HepG2 (cell line): Measurements from ENCODE around the gene STAT4. TPM values are rescaled to one million over a fixed set of nuclear protein-coding genes. Genes with fewer than 3 reads are reported as not detected.
A peak's percentile ranks its signal among the peaks of the same experiment; 100 is the strongest.

Experiments
- ARID5B ChIP-seq: IDR thresholded peaks from 2 replicates; pipeline ENCODE4 v1.4.0; 2020; ENCODE audit warnings: mild to moderate bottlenecking, missing genetic modification reagents
- DNMT3B ChIP-seq: conservative IDR thresholded peaks from 2 replicates; pipeline ENCODE4 v1.6.1; 2016; ENCODE audit warnings: missing biosample characterization, control low read depth
- ISX ChIP-seq: sonication (generic); formaldehyde crosslinking; conservative IDR thresholded peaks from 2 replicates; pipeline ENCODE4 v1.5.0; 2020; ENCODE audit warnings: missing genetic modification reagents
- MBD4 ChIP-seq: IDR thresholded peaks from 2 replicates; pipeline ENCODE4 v1.6.1; 2012; ENCODE audit warnings: low read length, inconsistent platforms, borderline replicate concordance
- MBNL3 ChIP-seq: fragments of 250-450 bp; sonication (Bioruptor Pico); conservative IDR thresholded peaks from 2 replicates; pipeline ENCODE4 v1.8.0; 2022; ENCODE audit warnings: mild to moderate bottlenecking, inconsistent platforms
- PAX8 ChIP-seq: sonication (generic); formaldehyde crosslinking; IDR thresholded peaks from 2 replicates; pipeline ENCODE4 v1.8.0; 2022; ENCODE audit warnings: mild to moderate bottlenecking, missing genetic modification reagents, borderline replicate concordance
- RFX3 ChIP-seq: IDR thresholded peaks from 2 replicates; pipeline ENCODE4 v1.6.1; 2016; ENCODE audit warnings: missing biosample characterization, missing genetic modification reagents
- RFXANK ChIP-seq: IDR thresholded peaks from 2 replicates; pipeline ENCODE4 v1.6.1; 2016
- SNAPC5 ChIP-seq: sonication (generic); formaldehyde crosslinking; IDR thresholded peaks from 2 replicates; pipeline ENCODE4 v1.8.1; 2023; ENCODE audit warnings: mild to moderate bottlenecking, missing genetic modification reagents, borderline replicate concordance
- SPEN ChIP-seq: sonication (generic); formaldehyde crosslinking; IDR thresholded peaks from 2 replicates; pipeline ENCODE4 v1.5.1; 2020; ENCODE audit warnings: low read depth, mild to moderate bottlenecking, missing genetic modification reagents
- TBL1XR1 ChIP-seq: fragments of 150-350 bp; IDR thresholded peaks from 2 replicates; pipeline ENCODE4 v1.6.1; 2014; ENCODE audit warnings: borderline replicate concordance, low read length; ENCODE audit not compliant: partially characterized antibody
- TRAFD1 ChIP-seq: sonication (generic); formaldehyde crosslinking; IDR thresholded peaks from 2 replicates; pipeline ENCODE4 v1.5.1; 2020; ENCODE audit warnings: missing genetic modification reagents, mild to moderate bottlenecking, borderline replicate concordance
- ZBTB39 ChIP-seq: sonication (generic); formaldehyde crosslinking; IDR thresholded peaks from 2 replicates; pipeline ENCODE4 v1.5.0; 2020; ENCODE audit warnings: missing genetic modification reagents
- ZBTB7A ChIP-seq: sonication (generic); formaldehyde crosslinking; IDR thresholded peaks from 2 replicates; pipeline ENCODE4 v1.8.0; 2022; ENCODE audit warnings: mild to moderate bottlenecking, missing genetic modification reagents
- ZC3H4 ChIP-seq: sonication (generic); formaldehyde crosslinking; IDR thresholded peaks from 2 replicates; pipeline ENCODE4 v1.4.0; 2020; ENCODE audit warnings: missing genetic modification reagents, borderline replicate concordance
- ZFAT ChIP-seq: sonication (generic); formaldehyde crosslinking; conservative IDR thresholded peaks from 2 replicates; pipeline ENCODE4 v1.8.1; 2023; ENCODE audit warnings: missing genetic modification reagents, inconsistent platforms
- ZFP36 ChIP-seq: fragments of 150-350 bp; IDR thresholded peaks from 2 replicates; pipeline ENCODE4 v1.6.1; 2018; ENCODE audit warnings: borderline replicate concordance, low read length, low read depth; ENCODE audit not compliant: partially characterized antibody
- ZKSCAN5 ChIP-seq: sonication (generic); formaldehyde crosslinking; IDR thresholded peaks from 2 replicates; pipeline ENCODE4 v1.5.1; 2020; ENCODE audit warnings: mild to moderate bottlenecking, missing genetic modification reagents
- ZXDC ChIP-seq: sonication (generic); formaldehyde crosslinking; IDR thresholded peaks from 2 replicates; pipeline ENCODE4 v1.5.0; 2020; ENCODE audit warnings: mild to moderate bottlenecking, missing genetic modification reagents
- polyA plus RNA-seq, 8 experiments: library from polyadenylated mRNA; depleted of rRNA in 3 of 8; stranded (reverse) in 7 of 8; unstranded in 1 of 8; fragments of >200 nt; fragmentation: Illumina TruSeq in 4 of 8; extraction: Trizol in 4 of 8; gene quantifications; 2 replicates each; pipeline versions ENCODE4 v1.2.1 to v1.2.3, GENCODE V29; 2011 to 2016; ENCODE audit warnings: low read depth in 4 of 8, missing spikeins in 1 of 8, mixed read lengths in 1 of 8; ENCODE audit not compliant: insufficient read depth in 1 of 8
- total RNA-seq, 5 experiments: library from RNA; depleted of rRNA; stranded (reverse); fragments of >200 nt; fragmentation: Illumina TruSeq; extraction: Trizol; gene quantifications; 2 replicates each; pipeline ENCODE4 v1.2.3, GENCODE V29; 2016; ENCODE audit warnings: low read depth in 1 of 5

The STAT4 gene
- total and polyA plus RNA-seq, 2 of the 13 experiments (the other 11 are each of a cell fraction or from before 2014, with no cell fraction given), result 0.37 TPM; not detected in 1

GRCh38 chr2:191013932-191014652 is 136.7 kb downstream of the STAT4 start, which contains the start of gene STAT1 (continued):
- TF ChIP-seq DNMT3B (CRISPR knock-in tag) (peak; percentile 93), ZFP36 (no peak), ZFAT (CRISPR knock-in tag) (no peak), ARID5B (peak; percentile 92), SNAPC5 (CRISPR knock-in tag) (no peak), RFX3 (peak; percentile 51; the same call in 1 of the 2 replicates), SPEN (CRISPR knock-in tag) (peak; percentile 99), ZKSCAN5 (CRISPR knock-in tag) (no peak), ZXDC (no peak; the same call in 1 of the 2 replicates), MBNL3 (CRISPR knock-in tag) (no peak), RFXANK (peak; percentile 93), TRAFD1 (CRISPR knock-in tag) (no peak), ZBTB39 (CRISPR knock-in tag) (no peak; the same call in 1 of the 2 replicates), MBD4 (no peak), ZBTB7A (CRISPR knock-in tag) (peak; percentile 81; the same call in 1 of the 2 replicates), ISX (CRISPR knock-in tag) (no peak), TBL1XR1 (peak; percentile 91), ZC3H4 (no peak), PAX8 (CRISPR knock-in tag) (no peak)
